ENCODE results near the gene SBSN. TPM values are rescaled to one million over a fixed set of nuclear protein-coding genes. Genes with fewer than 3 reads are reported as not detected.
A peak's percentile ranks its signal among the peaks of the same experiment; 100 is the strongest.

The SBSN gene
- total and polyA plus RNA-seq, 4 donors: not detected

DNA sequence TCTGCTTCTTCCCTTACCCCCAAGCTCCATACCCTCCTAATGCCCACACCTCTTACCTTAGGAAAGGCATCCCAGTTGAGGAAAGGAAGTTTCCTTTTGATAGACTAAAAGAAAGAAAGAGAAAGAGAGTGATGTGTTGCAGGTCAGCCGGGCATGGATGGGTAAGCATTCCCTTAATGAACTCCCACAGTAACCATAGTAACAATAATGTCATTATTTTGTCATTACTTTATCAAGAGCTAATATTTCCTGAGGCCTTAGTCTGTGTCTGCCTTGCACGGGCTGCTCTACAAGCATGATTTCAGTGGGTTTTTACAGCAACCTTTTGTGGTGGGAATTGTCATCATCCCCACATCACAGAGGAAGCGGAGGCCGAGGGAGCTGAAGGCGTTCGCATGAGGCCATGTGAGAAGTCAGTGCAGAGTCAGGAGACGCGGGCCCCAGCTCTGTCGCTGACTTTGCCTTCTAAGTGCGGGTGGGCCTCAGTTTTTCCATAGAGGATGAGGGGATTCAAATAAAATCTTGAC is 40.4 kb downstream of the SBSN start:
- TF ChIP-seq GABPA (IDR thresholded peaks at IDR 0.05 in 1 of 2, conservative IDR thresholded peaks at IDR 0.05 in 1 of 2) (no peak), NR2F2 (IDR thresholded peaks at IDR 0.05) (no peak), HNF4G (IDR thresholded peaks at IDR 0.05) (no peak), HNF4A (conservative IDR thresholded peaks at IDR 0.05) (no peak), JUND (IDR thresholded peaks at IDR 0.05) (no peak), FOXA2 (IDR thresholded peaks at IDR 0.05) (no peak), TAF1 (conservative IDR thresholded peaks at IDR 0.05) (no peak), EGR1 (IDR thresholded peaks at IDR 0.05; ENCODE audit: low read depth in 2 of 2) (no peak)
- TF ChIP-seq, protein P1, sequence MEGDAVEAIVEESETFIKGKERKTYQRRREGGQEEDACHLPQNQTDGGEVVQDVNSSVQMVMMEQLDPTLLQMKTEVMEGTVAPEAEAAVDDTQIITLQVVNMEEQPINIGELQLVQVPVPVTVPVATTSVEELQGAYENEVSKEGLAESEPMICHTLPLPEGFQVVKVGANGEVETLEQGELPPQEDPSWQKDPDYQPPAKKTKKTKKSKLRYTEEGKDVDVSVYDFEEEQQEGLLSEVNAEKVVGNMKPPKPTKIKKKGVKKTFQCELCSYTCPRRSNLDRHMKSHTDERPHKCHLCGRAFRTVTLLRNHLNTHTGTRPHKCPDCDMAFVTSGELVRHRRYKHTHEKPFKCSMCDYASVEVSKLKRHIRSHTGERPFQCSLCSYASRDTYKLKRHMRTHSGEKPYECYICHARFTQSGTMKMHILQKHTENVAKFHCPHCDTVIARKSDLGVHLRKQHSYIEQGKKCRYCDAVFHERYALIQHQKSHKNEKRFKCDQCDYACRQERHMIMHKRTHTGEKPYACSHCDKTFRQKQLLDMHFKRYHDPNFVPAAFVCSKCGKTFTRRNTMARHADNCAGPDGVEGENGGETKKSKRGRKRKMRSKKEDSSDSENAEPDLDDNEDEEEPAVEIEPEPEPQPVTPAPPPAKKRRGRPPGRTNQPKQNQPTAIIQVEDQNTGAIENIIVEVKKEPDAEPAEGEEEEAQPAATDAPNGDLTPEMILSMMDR (IDR thresholded peaks at IDR 0.05; ENCODE audit: low read depth, low read length, missing input control): no peak
- TF ChIP-seq, protein P2, sequence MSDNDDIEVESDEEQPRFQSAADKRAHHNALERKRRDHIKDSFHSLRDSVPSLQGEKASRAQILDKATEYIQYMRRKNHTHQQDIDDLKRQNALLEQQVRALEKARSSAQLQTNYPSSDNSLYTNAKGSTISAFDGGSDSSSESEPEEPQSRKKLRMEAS (IDR thresholded peaks at IDR 0.05): no peak
- TF ChIP-seq, protein P3, sequence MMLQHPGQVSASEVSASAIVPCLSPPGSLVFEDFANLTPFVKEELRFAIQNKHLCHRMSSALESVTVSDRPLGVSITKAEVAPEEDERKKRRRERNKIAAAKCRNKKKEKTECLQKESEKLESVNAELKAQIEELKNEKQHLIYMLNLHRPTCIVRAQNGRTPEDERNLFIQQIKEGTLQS (IDR thresholded peaks at IDR 0.05): no peak
- TF ChIP-seq, protein P4, sequence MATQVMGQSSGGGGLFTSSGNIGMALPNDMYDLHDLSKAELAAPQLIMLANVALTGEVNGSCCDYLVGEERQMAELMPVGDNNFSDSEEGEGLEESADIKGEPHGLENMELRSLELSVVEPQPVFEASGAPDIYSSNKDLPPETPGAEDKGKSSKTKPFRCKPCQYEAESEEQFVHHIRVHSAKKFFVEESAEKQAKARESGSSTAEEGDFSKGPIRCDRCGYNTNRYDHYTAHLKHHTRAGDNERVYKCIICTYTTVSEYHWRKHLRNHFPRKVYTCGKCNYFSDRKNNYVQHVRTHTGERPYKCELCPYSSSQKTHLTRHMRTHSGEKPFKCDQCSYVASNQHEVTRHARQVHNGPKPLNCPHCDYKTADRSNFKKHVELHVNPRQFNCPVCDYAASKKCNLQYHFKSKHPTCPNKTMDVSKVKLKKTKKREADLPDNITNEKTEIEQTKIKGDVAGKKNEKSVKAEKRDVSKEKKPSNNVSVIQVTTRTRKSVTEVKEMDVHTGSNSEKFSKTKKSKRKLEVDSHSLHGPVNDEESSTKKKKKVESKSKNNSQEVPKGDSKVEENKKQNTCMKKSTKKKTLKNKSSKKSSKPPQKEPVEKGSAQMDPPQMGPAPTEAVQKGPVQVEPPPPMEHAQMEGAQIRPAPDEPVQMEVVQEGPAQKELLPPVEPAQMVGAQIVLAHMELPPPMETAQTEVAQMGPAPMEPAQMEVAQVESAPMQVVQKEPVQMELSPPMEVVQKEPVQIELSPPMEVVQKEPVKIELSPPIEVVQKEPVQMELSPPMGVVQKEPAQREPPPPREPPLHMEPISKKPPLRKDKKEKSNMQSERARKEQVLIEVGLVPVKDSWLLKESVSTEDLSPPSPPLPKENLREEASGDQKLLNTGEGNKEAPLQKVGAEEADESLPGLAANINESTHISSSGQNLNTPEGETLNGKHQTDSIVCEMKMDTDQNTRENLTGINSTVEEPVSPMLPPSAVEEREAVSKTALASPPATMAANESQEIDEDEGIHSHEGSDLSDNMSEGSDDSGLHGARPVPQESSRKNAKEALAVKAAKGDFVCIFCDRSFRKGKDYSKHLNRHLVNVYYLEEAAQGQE (IDR thresholded peaks at IDR 0.05): no peak
- Histone ChIP-seq H3K9me3 (ENCODE audit: control insufficient read depth in 4 of 4, low read length in 3 of 4) (no peaks in the 10 kb centered on the region), H3K36me3 (ENCODE audit: control insufficient read depth in 4 of 4, insufficient read depth in 3 of 4, low read depth in 1 of 4, low read length in 3 of 4) (peaks cover 0 to 1% (median 0%) of the 10 kb centered on the region in 4 donors), H3K27me3 (ENCODE audit: control insufficient read depth in 4 of 4, insufficient read depth in 4 of 4, low read length in 3 of 4) (no peaks in the 10 kb centered on the region), H3K4me3 (ENCODE audit: low read depth in 1 of 3, low read length in 3 of 3) (no peak overlapping the region), H3K4me1 (ENCODE audit: control insufficient read depth in 4 of 4, insufficient read depth in 4 of 4, low read length in 3 of 4) (peaks cover 0 to 15% (median 7%) of the 10 kb centered on the region in 4 donors), H3K9ac (ENCODE audit: low read depth in 1 of 2, low read length in 2 of 2) (no peak overlapping the region), H3K27ac (ENCODE audit: low read depth in 1 of 2, low read length in 2 of 2) (no peak overlapping the region)
- DNase-seq (ENCODE audit: low spot score): no peak
- 94% methylated on average over 10 of the region's 10 CpGs for WGBS

DNA sequence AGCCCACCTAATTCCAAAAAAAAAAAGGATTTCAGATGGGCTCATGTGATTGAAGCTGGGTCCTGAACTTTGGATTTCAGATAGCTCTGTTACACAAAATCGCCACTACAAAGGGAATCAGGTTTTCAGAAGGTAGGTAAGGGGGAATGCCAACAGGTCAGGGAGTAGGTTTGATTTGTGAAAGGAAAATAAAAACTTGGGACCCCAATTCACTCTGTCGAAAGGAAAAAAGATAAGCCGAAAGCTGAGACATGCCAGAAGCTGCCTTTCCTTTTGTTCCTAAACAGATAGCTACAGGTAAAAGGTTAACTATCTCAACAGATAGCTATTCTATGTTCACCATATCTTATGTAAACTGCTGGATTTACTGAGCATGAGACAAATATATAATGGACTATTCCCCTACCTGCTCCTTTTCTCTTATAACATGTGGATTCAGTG is 41.8 kb downstream of the SBSN start:
- H3K4me1 ChIP-seq (ENCODE audit: control insufficient read depth in 4 of 4, insufficient read depth in 4 of 4, low read length in 3 of 4): peaks cover 0 to 15% (median 7%) of the 10 kb centered on the region in 4 donors
- H3K27ac ChIP-seq (ENCODE audit: low read depth in 1 of 2, low read length in 2 of 2): no peak overlapping the region
- peaks cover 0 to 1% (median 0%) of the 10 kb centered on the region in 4 donors for H3K36me3 ChIP-seq (ENCODE audit: control insufficient read depth in 4 of 4, insufficient read depth in 3 of 4, low read depth in 1 of 4, low read length in 3 of 4)
- H3K9me3 ChIP-seq (ENCODE audit: control insufficient read depth in 4 of 4, low read length in 3 of 4): no peaks in the 10 kb centered on the region
- no peak for DNase-seq (ENCODE audit: low spot score)
- no peak overlapping the region for H3K4me3 ChIP-seq (ENCODE audit: low read depth in 1 of 3, low read length in 3 of 3)
- WGBS: 31% methylated on average over 3 of the region's 3 CpGs
- H3K27me3 ChIP-seq (ENCODE audit: control insufficient read depth in 4 of 4, insufficient read depth in 4 of 4, low read length in 3 of 4): no peaks in the 10 kb centered on the region
- no peak overlapping the region for H3K9ac ChIP-seq (ENCODE audit: low read depth in 1 of 2, low read length in 2 of 2)
- TF ChIP-seq GABPA (IDR thresholded peaks at IDR 0.05 in 1 of 2, conservative IDR thresholded peaks at IDR 0.05 in 1 of 2): no peak
- peak; percentile 26 to 48 for TF ChIP-seq HNF4A (conservative IDR thresholded peaks at IDR 0.05)
- TF ChIP-seq FOXA2 (IDR thresholded peaks at IDR 0.05): no peak
